GM18861 (cell line): ENCODE results near the gene LRRTM4.

ENCODE experiments used
- ATAC-seq: cut with Tn5 transposase; IDR thresholded peaks from one replicate; pipeline ENCODE4 v1.9.1; 2021; ENCODE audit not compliant: unreplicated experiment

LRRTM4 gene

DNA sequence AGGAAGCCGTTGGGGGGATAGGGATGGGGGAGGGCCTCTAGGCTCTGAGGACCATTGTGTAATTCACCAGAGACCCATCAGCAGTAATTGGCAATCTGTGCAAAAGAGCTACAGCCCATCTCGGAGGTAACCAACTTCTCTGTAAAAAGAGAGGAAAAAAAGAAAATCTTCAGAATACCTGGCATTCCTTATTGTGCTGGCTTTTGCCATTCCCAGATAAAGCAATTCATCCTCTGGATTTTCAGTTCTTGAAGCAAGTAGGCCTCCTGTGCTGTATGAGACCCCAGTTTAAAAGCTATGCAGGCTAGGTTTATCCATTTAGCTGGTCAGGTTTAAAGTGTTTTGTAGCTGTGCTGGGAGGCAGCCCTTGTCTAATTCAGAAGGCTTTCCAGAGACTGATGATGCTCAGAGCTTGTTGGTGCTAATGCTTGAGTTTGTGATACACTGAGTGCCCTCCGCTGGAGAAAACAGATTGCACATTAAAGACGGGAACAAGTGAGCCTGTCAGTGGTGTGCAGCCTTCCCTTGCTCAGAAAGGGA, at the start of gene LRRTM4:
Gene LRRTM4, minus strand, starts transcription at position 446 of the 540 bp plus-strand sequence.
- ATAC-seq = no peak

DNA sequence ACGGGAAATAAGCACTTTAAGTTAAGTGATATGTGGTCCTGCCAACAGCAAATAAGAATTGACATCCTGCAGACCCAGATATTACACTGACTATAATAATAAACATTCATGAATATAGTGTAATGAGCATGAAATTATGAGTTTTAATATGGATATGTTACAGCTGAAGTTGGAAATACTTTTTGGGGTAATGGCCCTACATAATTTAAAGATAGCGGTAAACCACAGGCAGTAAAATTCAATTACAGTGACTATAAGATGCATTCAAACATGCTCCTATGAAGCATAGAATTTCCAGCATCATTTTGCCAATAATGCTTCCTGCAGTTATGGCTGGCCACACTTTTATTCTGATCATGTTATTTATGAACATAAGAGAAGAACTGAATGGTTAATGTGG, 49.4 kb upstream of the LRRTM4 start:
- ATAC-seq = no peak

- ATAC-seq = no peak
These were observed 45.5 kb upstream of the LRRTM4 start for GRCh38 chr2:77567723-77568122.

DNA sequence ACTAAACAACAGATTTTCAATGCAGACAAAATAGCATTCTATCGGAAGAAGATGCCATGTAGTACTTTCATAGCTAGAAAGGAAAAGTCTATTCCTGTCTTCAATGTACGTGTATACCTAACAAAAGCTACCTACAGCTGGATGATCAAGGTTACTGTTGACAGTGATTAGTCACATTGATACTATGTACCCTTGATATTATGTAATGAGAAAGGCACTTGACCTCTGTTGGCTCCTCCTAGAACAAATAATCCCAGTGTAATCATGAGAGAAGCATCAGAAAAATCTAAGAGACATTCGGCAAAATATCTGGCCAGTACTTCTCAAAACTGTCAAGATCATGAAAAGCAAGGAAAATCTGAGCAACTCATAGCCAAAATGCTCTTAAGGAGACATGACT, 44.4 kb upstream of the LRRTM4 start:
- ATAC-seq = no peak

DNA sequence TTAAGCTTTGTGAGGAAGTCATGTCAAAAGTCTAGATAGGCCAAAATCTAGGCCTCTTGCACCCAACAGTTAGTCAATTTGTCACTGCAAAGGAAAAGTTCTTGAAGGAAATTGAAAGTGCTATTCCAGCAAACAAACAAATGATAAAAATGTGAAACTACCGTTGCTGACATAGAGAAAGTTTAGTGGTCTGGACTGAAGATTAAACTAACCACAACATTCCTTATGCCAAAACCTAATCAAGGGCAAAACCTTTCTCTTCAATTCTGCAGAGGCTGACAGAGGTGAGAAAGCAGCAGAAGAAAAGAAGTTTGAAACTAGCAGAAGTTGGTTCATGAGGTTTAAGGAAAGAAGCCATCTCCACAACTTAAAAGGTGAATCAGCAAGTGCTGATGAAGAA, 44.0 kb upstream of the LRRTM4 start:
- ATAC-seq = no peak

DNA sequence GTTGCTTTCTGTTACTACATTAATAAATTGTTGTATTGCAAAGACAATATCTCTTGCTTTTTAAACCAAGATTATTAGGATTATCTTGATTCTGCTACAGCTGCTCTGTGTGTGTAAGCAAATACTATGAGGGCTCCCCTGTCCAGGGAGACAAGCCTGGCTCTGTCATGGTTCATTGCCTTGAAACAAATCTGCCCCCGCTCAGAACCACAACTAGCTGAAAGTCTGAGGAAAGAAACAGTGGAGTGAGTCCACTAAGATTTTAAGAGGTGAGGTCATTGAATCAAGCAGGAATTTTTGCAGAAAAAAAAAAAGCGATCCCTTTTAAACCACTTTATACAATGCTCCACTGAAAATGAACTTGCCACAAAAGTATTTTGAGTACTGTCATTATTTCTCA, 30.8 kb upstream of the LRRTM4 start:
- no peak for ATAC-seq

- ATAC-seq = no peak
These were observed 15.9 kb upstream of the LRRTM4 start for GRCh38 chr2:77538031-77538430.

- ATAC-seq = no peak
These were observed 712 bp upstream of the LRRTM4 start for GRCh38 chr2:77522888-77523287.

DNA sequence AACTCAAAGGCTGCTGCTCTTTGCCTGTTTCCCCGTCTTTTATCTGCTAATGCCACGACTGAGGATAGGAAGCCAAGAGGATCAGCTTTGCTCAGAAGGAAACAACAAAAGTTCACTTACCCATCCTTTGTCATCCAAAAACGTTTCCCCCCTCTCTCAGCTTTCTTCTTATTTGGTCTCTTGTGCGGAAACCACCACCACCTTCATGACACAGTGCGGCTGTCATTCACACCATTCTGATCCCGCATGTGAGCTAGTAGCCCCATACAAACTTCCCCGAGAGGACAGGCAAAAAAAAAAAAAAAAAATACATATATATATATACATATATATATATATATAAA, 656 bp downstream of the LRRTM4 start:
- no peak for ATAC-seq

DNA sequence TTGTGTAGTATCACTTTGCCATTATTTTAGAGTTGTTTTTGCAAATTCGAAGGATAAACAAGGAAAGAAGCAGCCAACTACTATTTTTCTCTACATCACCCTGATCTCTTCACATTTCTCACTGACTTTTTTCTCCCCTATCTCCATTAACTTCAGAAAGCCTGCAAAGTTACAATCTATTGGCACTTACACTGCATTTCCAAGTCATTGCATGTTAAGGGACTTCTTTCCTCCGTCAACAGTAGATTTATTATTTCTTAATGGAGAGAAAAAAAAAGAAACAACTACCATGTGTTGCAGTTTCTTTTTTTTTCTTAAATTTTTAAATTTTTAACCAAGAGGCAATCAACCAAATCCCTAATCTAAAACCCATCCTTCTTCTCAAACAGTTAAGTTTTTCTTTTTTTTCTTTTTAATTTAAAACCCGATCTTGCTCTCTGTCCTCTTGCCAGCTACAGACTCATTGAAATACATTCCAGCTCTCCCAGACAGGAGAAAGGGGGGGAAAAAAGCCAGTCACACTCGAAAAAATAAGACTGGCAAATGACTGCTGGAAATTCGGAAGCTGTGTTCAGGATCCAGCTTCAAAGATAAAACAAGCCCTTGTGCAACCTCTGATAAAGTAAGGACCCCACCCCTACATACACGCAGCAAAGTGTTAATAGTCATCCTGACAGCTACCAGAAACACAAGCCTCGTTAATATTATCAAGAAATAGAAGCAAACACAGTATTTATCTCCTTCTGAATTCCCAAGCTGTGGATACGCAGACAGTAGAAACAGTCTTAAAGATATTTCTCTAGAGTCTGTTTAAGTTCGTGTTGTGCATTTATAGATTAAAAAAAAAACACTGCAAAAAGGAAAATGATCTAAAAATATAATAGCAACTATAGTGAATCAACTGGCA, 1.3 kb downstream of the LRRTM4 start:
- no peak for ATAC-seq

GRCh38 chr2:77519888-77520506, 2.2 kb downstream of the LRRTM4 start:
- no peak for ATAC-seq

DNA sequence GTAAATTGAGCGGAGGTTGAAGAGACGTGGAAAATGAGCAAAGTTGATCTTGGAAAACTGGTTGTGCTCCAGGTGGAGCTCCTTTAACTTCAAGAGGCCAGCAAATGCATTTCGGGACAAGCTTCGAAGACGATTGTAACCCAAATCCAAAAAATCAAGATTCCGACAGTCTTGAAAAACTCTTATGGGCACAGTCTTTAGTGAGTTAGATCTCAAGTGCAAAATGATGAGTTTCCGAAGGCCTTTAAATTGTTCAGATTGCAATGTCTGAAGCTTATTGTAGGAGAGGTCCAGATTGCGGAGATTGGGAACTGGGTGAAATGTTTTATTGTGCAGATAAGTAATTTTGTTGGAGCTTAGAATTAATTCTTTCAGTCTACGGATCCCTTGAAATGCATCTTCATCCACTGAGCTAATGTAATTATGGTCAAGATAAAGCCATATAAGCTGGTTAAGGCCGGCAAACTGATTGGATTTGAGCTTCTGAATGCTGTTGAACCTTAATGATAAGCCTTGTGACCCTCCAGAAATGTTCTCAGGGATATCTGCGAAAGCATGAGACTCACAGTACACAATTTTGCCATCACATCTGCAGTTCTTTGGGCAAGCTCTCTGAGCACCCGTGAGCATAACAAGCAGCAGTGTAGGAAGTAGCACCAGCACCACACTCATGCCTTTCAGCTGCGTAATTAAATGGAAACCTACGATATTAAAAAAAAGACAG, 2.9 kb downstream of the LRRTM4 start:
- ATAC-seq = no peak

DNA sequence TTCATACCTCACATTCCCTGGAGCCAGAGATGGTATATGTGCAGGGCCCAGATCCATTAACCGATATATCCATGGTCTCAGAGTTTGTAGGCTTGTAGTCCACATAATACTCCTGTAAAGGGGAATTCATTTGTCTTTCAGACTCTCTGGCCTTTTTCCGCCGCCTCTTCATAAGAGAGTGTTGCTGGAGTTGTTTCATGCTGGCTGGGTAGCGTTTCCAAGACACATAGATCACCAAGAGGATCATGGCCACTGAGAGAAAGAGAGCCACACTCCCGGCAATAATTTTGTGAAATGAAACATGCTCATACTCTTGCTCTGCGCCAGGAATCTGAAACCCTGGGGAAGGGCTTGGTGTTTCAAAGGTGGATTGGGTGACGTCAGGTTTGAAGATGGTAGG, 3.9 kb downstream of the LRRTM4 start:
- no peak for ATAC-seq

DNA sequence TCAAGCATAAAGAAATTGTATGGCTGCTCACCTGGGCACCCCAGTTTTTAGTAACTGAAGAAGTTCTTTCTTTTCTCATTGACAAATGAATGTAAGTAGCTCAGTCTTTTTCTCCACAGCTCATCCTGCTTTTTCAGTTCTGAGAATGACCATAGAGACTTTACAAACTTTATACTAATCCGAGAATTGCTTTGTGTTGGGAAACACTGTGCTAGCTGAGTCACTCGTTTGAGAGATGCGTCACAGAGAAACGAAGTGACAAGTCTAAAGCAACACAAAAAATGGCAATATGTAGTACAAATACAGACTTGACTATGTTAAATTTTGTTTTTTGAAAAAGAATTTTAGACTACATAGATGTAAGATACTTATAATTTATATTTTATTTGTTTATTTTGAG, 9.0 kb downstream of the LRRTM4 start:
- ATAC-seq = no peak

DNA sequence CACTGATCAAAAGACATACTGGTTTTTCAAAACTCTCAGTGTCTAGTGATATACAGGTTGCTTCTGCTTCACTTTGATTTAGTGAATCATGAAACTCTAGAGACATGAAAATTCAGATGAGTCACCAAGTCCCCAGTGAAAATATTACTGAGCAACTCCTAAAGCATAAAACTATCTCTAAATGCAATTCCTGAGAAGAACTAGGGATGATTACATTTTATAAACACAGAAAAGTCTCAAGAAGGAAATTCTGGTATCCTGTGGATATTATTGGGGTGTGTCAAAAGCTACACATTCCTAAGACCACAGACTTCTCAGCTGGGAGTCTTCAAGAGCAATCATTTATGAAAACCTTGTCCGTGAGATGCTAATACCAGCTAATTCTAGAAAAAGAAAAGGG, 9.7 kb downstream of the LRRTM4 start:
- ATAC-seq = no peak

DNA sequence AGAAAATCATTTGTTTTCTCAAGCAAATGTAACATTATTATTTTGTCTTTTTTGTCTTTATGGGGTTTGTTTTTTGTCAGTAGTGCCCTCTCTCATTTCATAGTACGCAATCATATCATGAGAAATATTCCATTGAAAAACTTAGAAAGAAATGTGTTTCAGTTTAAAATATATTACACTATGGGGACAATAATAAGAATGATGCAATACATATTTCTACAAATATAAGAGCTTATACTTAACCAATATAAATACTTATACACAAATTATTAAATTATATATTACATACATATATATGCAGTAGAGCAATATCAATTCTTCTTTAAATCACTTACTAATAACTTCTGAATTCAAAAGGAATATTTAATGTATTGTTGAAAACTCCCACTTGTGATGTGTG, 13.7 kb downstream of the LRRTM4 start:
- ATAC-seq = no peak

DNA sequence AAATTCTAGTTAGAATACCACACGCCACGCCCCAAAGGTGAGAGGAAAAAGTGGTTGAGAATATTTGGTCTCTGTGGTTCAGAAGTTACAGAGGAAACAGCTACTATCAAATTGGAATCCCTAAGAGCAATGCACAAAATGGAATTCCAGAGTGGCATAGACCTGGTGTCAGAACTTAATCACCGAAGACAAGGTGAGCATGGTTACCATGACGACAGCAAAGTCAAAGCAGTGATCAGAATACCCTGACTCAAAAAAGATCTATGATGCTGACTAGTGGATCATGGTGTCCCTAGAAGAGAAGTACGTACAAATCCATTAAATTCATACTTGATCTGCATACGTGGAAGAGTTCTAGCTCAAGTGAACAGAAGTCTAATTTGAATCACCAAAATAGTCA, 14.5 kb downstream of the LRRTM4 start:
- ATAC-seq = no peak

- ATAC-seq = no peak
These were observed 34.0 kb downstream of the LRRTM4 start for GRCh38 chr2:77488141-77488540.

DNA sequence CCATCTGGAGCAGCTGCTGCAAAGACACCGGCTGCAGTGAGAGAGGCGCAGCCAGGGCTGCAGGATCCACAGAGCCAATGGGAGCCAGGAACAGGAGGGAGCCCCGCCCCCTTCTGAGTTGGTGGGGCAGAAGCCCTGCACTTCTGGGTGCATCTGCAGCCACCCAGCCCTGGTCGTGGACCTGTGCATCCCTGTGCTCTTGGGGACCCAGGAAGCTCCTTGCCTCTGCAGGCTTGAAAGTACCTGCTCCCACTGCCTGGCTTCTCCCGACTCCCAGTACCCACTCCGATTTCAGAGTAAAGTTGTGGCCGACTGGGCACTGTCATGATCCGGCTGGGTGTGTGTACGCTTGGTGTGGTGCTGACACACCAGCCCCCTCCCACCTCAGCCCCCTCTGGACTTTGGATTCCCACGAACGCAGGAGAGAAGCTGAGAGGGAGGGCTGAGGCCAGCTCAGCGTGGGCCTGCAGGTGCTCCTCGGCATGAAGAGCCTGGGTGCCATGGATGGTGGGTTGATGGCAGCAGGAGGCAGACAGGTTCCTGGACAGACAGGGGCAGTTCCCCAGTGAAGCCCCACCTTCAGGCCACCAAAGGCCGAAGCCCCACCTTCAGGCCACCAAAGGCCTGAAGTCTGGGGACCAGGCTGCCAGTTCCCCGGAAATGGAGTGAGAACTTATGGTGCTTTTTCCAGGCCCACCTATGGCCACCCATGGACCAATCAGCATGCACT, 34.9 kb downstream of the LRRTM4 start:
- no peak for ATAC-seq

DNA sequence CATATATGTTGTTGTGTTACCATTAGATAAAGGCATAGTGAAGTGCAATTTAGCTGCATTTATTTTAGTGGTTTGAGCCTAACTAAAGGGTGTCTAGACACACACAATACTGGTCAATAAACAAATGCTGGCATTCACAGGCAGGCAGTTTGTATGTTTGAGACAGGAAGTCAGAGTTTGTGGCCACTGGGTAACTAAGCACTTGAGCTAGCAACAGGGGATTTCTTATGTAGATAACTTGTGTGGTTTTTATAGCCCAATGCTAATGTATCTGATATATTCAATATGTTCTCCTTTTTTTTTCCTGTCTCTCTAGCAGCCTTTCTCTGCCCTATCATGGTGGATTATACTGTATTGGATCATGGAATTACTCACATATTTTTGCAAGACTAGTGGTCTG, 38.1 kb downstream of the LRRTM4 start:
- ATAC-seq = no peak

DNA sequence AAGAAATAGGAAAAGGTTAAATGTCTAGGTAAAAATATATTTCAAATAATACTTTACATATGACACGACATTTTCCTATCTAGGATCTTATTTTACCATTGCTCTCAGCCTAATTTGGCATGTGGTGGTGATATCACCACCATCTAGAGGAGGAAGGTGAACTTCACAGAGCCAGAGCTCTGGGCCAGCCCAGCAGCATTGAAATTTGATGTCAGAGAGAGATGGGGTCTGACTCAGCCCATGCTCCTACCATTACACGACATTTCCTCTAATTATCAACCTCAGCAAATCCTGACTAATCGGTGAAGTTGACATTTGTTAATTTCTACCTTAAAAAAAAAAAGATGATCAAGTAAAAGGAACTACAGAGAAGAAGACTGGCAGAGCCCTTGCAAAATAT, 42.3 kb downstream of the LRRTM4 start:
- no peak for ATAC-seq
